M059J (cell line): ENCODE data around the gene TARP.
"Not testable (repeated sequence)": the region's sequence is repeated elsewhere in the genome, so short reads cannot be mapped to it uniquely, and the experiment has no call there.

Experiments
- DNase-seq: peaks from one replicate; pipeline ENCODE4 v3.0.0-alpha.2; 2012; ENCODE audit warnings: low read depth

The TARP gene

GRCh38 chr7:38299275-38299931 is 26.0 kb upstream of the TARP start:
- no peak for DNase-seq

- DNase-seq, result no peak
Measured at GRCh38 chr7:38296059-38296857, 22.8 kb upstream of the TARP start.

- DNase-seq, result no peak
Measured at GRCh38 chr7:38294926-38295325, 21.5 kb upstream of the TARP start.

- no peak for DNase-seq
Measured at GRCh38 chr7:38292442-38292841, 19.0 kb upstream of the TARP start.

- no peak for DNase-seq
Measured at GRCh38 chr7:38291650-38292049, 18.2 kb upstream of the TARP start.

- DNase-seq, result no peak
Measured at GRCh38 chr7:38291117-38291647, 17.7 kb upstream of the TARP start.

GRCh38 chr7:38284553-38284952 is 11.1 kb upstream of the TARP start:
- no peak for DNase-seq

GRCh38 chr7:38283809-38284208 is 10.4 kb upstream of the TARP start:
- no peak for DNase-seq

GRCh38 chr7:38283107-38283506 is 9.7 kb upstream of the TARP start:
- no peak for DNase-seq

- no peak for DNase-seq
Measured at GRCh38 chr7:38282081-38282480, 8.6 kb upstream of the TARP start.

GRCh38 chr7:38281266-38281665 is 7.8 kb upstream of the TARP start:
- DNase-seq, result no peak

- no peak for DNase-seq
Measured at GRCh38 chr7:38280707-38281106, 7.3 kb upstream of the TARP start.

GRCh38 chr7:38280000-38280399 is 6.6 kb upstream of the TARP start:
- no peak for DNase-seq

- DNase-seq, result no peak
Measured at GRCh38 chr7:38276096-38276877, 2.9 kb upstream of the TARP start.

- no peak for DNase-seq
Measured at GRCh38 chr7:38274927-38275620, 1.6 kb upstream of the TARP start.

GRCh38 chr7:38274486-38274885 is 1.1 kb upstream of the TARP start:
- no peak for DNase-seq

GRCh38 chr7:38270405-38270804 is 3.0 kb downstream of the TARP start:
- DNase-seq, result not testable (repeated sequence)

- DNase-seq, result not testable (repeated sequence)
Measured at GRCh38 chr7:38269704-38270346, 3.6 kb downstream of the TARP start.

GRCh38 chr7:38265958-38266357 is 7.5 kb downstream of the TARP start:
- DNase-seq, result not testable (repeated sequence)

GRCh38 chr7:38264602-38265001 is 8.8 kb downstream of the TARP start:
- DNase-seq, result not testable (repeated sequence)

- DNase-seq, result not testable (repeated sequence)
Measured at GRCh38 chr7:38263274-38263673, 10.2 kb downstream of the TARP start.
